ENCODE results near the gene NEK9.
"Not testable (repeated sequence)": the region's sequence is repeated elsewhere in the genome, so short reads cannot be mapped to it uniquely, and the experiment has no call there.

NEK9 gene

DNA sequence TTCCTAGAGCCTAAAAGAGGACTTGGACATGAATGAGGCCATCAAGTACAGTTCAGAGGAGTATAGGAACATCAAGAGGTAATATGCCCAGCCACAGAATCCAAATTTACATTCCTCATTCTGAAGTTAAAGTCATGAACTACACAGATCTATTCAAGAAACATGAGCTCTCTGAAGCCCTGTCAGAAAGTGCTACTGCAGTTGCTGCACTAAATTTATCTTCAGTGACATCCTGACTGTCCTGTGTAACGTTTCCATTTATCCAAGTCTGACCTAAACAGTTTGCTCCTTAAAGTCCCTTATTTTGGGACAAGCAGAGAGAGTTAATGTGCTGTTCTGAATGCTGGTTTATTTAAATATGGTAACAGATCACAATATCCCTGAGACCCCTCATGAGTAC is 28.2 kb downstream of the NEK9 start:
- no peak for DNase-seq

DNA sequence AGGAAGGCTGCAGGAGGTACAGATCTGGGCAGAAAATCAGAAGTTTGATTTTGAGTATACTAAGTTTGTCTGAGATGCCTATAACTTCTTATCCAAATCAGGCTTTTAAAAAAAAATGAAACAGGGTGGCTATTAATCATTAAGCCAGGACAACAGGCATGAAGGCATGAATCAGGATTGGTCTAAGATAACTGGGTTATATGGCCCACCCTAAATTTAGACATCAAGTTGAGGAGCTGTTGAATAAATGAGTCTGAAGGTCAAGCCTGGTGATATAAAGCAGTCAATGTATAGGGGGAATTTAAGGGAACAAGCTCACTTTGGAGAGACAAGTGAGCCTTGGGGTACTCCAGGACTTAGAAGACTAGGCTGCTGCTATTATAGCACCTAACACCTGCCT is 28.6 kb downstream of the NEK9 start:
- DNase-seq: no peak

DNA sequence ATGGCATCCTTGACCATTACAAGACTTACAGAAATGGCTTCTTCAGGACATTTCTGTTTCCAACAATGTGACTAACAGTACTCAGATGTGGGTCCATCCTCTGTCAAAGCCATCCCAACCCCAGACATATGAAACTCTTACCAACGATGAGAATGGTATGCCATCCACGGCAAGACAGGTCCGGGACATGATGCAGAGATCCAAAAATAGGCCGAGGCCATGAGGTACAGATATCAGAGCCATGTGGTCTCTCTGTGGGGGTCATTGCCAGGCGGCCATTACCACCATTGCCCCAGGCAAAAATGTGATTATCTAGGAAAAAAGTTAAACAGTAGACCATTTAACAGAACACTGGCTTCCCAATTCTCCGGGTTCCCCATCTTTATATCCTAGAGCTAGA is 29.9 kb downstream of the NEK9 start:
- DNase-seq: no peak

DNA sequence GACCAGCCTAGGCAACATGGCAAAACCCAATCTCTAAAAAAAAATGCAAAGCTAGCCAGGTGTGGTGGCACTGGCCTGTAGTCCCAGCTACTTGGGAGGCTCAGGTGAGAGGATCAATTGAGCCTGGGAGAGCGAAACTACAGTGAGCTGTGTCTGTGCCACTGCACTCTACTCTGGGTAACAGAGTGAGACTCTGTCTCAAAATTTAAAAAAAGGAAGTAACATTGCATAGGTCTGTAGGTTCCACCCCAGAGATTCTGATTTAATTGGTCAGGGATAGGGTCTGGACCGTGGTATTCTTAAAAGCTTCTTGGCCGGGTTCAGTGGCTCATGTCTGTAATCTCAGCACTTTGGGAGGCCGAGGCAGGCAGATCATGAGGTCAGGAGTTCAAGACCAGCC is 31.2 kb downstream of the NEK9 start:
- DNase-seq: no peak

DNA sequence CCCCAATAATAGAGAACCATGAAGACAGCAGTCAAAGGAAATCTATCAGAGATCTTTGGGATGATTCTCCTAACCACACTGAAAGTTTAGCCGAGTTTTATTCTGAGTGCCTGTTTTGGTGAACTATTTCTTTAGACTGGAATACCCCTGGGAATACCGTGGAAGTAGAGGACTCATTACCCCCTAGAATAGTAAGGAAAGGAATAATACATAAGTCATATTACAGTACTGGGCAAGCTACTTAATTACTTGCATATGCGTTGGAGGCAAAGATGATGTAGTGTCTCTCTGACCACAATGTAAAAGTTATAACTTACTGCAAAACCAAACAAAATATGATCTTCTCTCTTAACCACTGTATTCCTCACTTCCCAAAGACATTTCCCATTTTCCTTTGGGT is 32.0 kb downstream of the NEK9 start:
- DNase-seq: no peak

DNA sequence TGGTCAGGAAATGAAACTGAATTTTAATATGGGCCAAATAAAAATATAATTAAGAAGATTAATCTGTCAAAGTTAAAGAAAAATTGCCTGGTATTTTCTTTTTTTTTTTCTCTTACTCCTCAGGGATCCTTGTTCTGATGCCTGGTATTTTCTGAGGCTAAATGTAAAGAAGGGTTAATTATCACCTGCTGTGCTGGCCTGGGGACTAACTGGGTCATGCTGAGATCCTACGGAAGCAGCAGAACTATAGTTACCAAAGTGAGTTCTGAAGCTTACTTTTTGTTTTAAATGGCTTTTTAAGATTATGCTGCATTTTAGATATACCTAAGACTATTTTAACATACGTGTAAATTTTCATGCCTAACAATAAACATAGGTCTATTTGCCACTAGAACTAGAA is 34.1 kb downstream of the NEK9 start:
- no peak for DNase-seq

DNA sequence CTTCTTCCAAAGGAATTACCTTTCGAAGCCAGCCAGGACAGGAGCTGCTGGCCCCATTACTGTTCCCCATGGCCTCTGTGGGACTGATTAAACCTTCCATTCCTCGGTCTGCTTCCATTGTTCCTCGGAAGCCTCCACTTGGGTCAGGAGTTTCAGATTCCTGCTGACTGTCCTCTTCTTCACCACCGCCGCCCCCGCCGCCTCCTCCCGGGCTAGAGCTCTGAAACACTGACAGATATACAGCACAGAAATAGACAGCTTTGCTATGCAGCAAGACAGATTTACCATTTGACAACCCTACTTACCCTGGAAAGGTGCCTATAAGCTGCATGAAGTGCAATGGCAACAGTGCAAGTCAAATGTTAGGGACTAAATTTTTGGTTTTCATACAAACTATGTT is 35.6 kb downstream of the NEK9 start:
- DNase-seq: no peak

DNA sequence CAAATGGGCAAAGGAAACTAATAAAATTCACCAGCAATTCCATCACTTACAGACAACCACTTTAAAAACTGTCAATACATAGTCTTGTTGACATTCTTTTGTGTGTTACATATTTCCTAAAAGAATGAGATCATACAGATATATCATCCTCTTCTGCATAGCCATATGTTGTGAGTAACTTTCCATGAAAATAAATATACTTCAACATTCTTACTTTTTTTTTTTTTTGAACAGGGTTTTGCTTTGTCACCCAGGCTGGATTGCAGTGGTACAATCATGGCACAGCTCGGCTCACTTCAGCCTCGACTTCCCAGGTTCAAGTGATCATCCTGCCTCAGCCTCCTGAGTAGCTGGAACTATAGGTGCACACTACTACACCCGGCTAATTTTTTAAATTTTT is 36.5 kb downstream of the NEK9 start:
- no peak for DNase-seq

DNA sequence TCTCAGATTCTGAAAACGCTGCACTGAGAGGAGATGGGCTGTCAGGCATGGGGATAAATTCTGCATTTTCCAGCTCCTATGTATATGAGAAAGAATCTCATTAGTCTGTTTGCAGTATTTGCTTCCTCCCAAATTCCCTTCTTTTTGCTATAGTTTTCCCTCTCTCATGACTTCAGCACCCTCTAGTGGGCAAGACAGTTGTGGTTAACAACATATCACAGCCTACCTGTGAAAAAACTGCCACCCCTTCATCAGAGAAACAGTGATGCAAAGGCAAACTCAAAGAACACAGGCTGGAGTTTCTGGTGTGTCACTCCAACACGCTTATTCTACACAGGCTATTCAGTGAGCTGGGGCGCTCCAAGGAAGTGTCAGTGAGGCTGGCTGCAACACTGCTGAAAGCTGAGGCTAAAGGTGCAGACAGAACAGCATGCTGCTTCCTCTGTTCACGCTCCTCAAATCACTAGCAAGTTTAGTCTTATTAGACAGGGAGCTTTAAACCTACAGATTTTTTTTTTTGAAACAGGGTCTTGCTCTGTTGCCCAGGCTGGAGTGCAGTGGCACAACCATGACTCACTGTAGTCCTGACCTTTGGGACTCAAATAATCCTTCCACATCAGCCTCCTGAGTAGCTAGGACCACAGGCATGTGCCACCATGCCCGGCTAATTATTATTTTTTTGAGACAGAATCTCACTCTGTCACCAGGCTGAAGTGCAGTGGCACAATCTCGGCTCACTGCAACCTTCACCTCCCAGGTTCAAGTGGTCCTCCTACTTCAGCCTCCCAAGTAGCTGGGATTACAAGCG is 38.1 kb downstream of the NEK9 start:
- peak; percentile 19 for DNase-seq

DNA sequence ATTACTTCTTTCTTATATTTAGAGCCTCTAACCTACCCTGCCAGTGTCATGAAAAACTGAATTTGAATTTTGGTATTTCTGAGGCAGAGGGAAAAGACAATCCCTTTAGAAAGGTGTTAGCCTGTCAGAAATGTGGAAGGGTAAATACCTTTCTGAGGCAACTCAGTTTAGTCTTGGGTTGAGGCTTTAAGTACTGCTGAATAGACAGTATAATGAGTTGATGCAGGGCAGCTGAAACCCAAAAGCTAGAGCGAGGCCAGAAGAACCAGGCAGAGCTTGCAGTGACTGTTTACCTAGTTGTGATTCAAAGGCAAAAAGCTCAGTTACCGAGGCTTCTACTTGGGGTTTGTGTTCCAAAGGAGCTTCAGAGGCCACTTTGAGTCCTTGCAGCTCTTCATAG is 38.7 kb downstream of the NEK9 start:
- DNase-seq: no peak

DNA sequence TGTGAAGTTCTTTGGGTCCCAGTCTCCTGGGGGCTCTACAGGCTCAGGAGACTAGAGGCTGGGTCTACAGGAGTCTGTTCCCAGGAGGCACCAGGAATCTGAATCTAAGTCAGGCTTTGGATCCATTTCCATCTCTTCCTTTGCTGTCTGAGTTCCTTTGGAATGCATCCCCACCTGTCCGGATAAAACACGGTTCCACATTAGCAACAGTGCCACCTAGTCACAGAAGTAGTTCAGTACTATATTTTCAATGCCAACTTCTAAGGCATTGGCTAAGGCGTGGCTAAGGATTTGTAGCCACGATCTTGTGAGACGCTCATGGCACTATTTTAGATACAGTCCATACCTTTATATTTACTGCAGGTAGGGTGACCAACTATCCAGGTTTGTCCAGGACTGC is 42.3 kb downstream of the NEK9 start:
- DNase-seq: no peak

DNA sequence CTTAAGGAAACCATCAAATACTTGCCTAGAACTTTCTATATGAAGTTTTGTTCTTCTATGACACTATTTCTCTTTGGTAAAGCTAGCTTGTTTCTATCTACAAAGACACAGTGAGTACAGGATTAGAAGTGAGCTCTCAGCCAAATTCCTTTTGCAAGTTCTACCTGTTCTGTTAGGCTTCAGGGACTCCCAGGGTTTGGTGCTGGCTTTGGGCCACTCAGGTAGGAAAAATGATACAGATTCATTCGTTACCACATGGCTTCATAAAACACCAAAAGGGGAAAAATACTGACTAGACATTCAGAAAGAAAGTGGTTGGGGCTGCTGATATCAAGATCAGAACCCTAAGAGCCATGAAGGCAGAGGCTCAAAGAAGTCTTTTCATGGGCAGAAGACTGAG is 43.6 kb downstream of the NEK9 start:
- no peak for DNase-seq

DNA sequence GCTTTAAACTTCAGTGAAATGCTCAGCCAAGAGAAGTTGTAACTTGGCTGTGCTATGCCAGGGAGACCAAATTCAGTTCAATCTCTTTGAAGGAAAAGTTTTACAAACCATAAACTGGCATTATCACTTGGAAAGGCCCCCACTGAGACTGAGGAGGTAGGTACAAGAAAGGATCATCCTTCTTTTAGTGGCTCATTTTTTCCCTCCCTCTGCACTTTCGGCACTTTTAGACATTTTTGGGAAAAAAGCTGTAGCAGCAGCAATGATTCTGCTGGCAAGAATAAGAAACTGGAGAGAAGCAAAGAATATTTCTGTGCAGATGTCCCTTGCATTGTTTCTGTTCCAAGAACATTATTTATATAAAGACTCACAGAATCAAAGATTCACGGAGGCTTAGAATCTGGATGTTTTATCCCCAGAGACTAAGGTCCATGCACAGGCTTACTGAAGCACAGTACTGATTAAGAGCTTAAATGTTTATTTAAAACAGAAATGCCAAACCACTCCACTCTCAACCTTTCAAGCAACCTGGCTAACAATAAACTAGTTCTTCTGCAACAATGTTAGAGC is 45.1 kb downstream of the NEK9 start:
- DNase-seq: no peak

DNA sequence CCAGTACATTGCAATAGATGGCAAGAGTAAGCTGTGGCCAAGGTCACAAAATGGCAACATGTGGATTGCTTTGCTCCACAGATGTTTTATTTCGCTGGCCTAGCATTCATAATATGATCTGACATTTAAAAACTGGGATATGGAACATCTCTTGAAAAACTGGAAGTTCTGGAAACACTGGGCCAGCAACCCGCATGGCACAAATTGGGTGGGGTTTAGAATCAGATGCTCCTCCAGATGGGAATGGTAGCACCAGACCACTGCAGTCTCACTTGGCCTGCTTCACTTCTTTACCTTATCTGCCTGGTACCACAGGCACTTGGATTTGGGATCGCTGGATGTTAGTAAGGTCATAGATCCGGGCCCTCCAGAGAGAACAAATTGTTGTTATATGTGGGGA is 47.3 kb downstream of the NEK9 start:
- DNase-seq: no peak

DNA sequence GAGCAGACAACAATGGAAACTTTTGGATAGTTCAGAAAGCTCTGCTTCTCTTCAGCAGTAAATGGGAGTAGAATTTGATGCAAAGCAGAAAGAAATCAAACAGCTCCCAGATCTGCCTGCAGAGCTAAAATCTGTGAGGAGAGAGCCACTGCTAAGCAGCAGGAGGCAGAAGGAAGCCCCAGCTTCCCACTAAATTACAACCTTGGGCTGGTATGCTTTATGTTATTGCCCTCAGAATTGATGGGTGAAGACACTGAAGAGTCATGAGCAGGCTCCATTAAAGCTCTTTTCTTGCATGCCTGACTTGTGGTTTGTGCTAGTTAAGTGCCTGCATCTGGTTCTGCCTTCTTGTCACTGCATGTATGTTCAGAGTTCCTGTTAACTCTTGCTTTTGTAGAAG is 49.1 kb downstream of the NEK9 start:
- no peak for DNase-seq

DNA sequence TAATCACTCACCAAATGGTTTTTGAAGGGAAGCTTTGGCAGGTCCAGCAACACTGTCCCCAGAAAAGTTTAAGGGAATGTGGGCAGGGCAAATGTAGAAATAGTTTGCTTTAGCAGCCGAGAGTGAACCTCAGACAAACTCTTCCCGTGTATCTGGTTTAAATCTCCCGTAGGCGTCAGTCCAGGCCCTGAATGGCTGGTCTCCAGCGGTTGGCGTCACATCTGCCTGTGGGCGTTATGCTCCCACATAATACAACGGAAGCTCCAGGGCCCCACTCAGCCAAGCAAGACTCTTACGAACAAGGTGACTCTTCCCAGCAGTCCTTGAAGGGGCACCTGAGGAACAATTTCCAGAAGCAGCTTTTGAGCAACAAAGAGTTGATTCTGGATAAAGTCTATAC is 56.5 kb downstream of the NEK9 start:
- no peak for DNase-seq

DNA sequence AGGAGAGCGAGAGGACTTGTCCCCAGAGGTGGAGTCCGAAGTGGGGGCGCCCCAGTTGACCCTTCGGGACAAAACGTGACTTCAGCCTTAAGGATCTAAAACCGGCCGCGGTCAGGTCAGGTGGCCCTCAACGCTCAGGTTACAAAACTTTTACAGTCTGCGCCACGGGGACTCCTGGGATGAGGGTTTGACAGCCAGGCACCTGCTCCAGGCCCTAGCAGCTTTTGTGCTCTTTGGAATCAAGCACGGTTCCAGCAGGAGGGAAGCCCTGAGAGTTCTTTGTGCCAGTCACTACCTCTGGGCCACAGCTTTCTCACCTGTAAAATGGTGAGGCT is 57.1 kb downstream of the NEK9 start:
- DNase-seq: no peak

DNA sequence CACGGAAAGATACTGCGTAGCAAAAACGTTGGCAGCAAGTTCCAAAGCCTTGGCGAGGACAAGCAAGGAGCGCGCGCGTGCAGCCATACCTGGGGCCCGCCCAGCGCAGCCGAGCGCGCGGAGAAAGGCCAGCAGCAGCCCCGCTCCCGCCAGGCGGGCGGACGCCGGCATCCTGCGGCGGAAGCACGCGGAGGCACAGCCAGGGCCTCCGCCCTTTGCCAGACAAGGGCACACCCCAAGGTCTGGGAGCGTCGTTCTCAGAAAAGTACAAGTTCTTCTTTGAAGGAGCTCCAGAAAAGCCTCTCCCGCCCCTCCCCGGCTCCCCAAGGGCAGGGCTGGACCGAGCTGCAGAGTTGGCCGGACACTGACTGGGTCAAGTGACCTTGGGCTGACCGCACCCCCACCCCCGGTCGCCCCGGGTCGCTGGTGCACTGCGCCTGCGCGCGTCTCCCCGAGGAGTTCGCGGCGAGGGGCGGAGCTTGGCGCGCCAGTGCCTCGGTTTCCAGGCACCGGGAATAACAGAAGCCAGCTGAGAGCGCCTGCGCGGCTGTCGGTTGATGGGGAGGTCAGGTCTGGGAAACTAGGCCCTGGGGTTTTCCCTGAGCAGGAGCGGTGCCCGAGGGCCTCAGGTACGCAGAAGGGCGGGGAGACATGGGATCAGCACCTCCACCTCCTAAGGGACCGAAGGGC is 57.6 kb downstream of the NEK9 start, which contains the start of gene ZC2HC1C:
Gene ZC2HC1C, plus strand, starts transcription at position 521 of the 690 bp plus-strand sequence. CDS start 933 bp downstream, outside the sequence.
- DNase-seq: peak; percentile 50

DNA sequence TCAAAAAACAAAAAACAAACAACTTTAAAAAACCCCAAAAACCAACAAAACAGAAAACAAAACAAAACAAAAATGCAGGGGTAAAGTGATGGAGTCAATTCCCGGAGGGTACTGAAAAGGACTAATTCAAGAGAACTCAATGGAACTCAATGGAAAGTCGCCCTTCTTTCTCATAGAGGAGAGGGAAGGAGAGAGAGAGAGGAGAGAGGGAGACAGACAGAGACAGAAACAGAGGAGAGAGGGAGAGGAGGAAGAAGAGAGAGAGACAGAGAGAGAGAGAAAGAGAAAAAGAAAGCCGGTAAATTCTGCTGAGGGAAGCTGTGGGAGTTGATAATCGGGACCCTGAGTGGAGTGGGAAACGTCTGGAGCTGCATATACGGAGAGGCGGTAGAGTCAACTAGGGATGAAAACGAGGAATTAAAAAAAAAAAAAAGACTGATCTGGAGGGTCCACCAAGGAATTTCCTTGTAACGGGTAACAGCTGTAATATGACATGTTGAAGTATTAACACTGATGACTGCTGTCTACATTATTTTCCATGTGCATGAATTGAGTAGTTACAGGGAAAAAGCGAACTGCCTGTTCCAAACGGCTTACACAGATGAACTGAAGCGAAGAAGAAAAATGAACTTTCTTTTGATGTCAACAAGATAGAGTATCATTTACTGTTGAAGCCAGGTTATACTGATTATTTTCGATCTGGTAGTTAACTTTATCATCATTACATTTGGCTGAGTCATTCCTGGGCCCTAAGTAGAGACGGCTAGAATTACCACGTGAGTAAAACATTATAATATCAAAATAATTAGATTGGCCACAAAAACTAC is 58.3 kb downstream of the NEK9 start:
- DNase-seq: no peak

DNA sequence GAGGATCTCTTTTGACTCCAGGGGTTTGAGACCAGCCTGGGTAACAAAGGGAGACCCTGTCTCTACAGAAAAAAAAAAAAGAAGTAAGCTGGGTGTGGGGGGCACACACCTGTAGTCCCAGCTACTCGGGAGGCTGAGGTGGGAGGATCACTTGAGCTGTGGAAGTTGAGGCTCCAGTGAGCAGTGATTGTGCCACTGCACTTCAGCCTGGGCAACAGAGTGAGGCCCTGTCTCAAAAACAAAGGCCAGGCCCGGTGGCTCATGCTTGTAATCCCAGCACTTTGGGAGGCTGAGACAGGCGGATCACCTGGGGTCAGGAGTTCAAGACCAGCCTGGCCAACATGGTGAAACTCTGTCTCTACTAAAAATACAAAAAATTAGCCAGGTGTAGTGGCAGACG is 59.1 kb downstream of the NEK9 start:
- not testable (repeated sequence) for DNase-seq

DNA sequence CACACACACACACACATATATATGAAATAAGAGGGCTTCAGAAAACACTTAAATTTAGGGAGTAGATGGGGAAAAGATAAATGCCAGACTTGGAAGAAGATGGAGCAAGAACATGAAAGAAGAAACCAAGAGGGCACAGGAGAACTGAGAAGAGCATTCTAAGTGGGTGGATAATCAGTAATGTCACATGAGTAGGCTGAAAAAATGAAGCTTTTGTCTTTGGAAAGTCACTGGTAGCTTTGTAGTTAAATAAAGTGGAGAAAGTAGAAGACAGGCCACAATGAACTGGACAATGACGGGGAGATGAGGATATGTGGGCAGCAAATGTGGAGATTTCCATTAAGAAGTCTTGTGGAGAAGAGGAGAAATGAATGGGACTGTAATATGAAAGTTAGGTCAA is 59.6 kb downstream of the NEK9 start:
- no peak for DNase-seq

DNA sequence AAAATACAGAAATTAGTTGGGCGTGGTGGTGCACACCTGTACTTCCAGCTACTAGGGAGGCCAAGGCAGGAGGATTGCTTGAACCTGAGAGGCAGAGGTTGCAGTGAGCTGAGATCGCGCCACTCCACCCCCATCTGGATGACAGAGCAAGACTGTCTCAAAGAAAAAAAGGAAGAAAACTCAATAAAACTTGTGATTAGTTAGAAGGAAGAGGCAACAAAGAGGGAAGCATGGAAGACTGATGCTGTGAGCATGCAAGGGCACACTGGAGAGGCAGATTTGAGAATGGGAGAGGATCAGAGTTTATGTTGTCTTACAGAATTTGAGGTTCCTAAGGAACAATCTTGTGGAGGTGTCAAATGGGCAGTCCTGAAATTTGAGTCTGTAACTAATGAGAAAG is 60.2 kb downstream of the NEK9 start:
- DNase-seq: no peak

DNA sequence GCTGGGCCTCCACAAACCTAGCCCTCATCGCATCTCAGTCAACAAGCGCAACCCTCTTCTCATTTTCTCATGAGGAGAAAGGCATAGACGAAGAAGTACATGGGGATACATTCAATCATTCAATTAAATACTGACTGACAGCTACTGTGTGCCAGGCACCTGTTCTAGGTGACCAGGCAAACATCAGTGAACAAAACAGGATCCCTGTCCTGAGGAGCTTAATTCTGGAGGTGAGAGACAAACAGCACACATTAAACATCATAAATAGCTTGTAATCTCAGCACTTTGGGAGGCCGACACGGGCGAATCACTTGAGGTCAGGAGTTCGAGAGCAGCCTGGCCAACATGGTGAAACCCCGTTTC is 62.7 kb downstream of the NEK9 start:
- DNase-seq: no peak
